HG03039 (cell line): ENCODE measurements around the gene TXLNG.
"Not testable (repeated sequence)": the region's sequence is repeated elsewhere in the genome, so short reads cannot be mapped to it uniquely, and the experiment has no call there.

Experiments
- ATAC-seq: cut with Tn5 transposase; IDR thresholded peaks from one replicate; pipeline ENCODE4 v1.9.1; 2021; ENCODE audit warnings: mild to moderate bottlenecking, moderate library complexity; ENCODE audit not compliant: unreplicated experiment

TXLNG gene

DNA sequence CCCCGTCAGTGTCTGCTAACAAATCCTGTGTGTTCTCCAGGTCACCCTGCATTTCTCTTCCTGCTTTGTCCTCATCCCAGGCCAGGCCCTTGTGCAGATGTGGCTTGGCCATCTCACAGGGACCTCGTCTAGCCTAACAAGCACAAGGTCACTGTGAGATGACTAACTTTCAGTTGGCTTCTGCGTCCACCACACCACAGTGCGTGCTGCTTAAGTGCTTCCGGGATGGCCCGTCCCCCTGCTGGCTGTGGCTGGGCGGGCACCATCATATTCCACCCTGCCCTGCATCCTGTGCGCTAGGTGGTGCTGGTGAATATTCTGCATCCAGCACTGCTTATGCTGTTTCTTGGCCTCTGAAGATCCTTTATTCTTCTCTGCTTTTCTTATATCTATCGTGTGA lies 50.1 kb downstream of the TXLNG start:
- no peak for ATAC-seq

DNA sequence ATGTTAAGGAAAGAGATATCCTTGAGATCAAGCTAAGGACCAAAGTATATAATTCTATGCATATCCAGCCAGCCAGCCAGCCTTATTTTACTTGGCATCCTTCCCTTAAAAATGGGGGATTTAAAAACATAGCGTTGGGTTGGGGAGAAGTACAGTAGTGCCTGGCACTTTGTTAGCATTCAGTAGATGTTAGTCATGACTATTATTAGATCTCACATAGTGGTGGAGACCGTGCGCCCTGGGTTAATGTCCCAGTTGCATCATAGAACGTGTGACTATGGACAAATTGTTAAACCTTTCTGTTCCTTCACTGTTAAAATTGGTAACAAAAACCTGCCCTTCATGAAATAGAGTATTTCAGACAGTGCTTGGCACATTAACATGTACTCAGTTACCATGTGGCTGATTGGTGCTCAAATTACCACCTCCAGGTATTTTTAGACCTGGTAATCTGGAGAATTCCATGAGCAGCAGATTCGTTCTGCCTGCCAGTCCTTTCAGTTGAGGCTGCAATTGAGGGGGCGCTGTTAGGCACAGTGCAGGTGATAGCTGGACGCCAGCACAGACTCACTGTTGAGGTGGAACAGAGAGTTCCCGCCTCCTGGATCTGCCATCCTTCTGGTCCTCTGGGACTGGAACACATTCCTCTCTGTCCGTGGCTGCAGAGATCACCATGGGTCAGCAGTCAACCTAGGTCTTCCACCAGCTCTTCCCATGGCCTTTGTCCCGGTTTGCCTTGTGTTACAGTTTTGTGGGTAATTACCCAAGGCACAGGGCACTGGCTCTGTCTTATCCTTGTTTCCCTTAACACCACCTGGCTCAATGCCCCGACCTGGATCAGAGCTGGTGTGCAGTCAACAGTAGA lies 52.2 kb downstream of the TXLNG start:
- ATAC-seq, result no peak

GRCh38 chrX:16839219-16839851 lies 53.1 kb downstream of the TXLNG start:
- ATAC-seq, result no peak

DNA sequence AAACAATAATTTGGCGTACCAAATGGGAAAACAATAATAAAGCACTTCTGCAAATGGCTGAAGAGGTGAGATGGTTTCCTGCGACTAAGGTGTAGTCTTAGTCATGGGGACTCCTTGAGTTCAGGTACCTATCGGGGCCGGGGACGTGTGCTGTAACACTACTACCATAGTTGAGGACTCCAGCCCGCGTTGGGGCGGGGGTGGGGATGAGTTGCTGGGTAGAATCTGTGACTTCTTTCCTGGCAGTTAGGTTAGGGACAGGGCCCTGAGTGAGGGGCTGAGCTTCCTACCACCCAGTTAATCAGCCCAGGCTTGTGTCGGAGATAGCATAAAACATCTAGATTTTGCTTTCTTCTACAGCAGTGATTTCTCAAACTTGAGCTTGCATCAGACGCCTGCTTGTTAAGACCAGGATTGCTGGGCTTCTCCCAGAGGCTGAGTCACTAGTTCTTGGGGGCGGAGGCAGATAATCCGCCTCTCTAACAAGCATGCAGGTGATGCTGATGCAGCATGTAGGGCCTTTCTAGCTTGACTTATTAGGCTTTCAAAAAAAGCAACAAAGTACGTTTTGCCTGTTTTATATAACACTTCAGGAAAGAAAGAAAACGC lies 53.7 kb downstream of the TXLNG start:
- no peak for ATAC-seq

- no peak for ATAC-seq
Measured at GRCh38 chrX:16842684-16843083, 56.4 kb downstream of the TXLNG start.

DNA sequence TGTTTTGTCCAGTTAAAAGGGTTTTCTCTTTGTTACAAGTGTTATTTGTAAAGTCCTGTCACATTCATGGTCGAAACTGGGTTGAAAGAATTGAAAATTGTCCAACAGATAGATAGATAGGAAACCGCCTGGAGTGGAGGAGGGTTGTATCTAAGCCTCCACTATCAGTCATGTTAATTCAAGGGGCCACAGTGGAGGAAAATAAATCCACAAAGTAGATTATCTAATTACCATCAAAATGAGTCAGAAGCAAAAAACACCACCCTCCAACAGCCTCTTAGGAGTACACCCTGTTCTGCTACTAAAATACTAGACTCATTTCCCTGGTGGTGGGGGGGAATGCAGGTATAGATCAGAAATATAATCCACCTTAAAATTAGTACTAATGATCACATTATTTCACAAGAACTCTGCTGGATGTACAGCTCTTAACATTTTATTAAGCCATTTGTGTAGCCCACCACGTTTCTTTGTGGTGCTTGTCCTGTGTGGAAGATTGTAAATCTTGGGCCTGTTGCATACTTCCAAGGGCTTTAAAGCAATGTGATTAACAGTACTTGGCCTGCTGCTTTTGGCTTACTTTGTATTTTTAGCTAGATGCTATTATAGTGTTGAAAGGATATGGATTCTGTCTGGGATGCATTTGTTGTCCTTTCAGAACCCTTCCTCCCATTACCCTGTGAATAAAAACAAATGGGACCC lies 57.1 kb downstream of the TXLNG start:
- no peak for ATAC-seq

DNA sequence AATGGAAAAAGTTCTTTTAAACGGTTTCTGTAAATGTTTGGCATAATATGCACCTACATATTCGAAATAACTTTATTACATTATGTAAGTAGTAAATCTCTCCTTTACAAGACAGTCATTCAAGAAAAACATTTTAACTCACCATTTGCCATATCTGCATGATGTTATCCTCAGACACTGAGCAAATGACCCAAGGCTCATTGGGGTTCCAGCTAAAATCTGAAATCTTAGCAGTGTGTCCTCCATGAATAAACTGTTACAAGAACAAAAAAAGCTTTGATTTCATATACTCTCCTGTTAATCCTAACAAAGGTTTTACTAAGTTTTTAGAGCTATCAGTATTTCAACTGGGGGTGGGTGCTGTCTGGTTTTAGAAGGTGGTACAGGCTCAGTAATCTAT lies 59.4 kb downstream of the TXLNG start:
- no peak for ATAC-seq

DNA sequence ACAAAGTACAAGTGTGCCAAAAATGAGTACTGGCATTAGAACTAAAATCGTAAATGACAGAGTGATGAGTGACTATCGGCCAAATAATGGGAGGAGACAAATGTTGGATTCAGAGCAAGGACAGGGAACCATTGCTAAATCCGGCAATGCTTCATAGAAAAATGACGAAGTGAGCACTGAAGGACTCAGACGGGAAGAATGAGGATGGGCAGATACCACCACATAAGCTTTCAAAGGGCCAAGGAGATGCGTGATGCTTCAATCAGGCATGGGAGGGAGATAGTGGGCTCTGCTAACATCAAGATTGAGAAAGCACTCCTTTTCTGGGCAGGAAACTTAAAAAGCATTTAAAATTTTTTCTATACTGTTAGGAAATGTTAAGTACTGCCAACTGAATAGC lies 62.3 kb downstream of the TXLNG start:
- no peak for ATAC-seq

DNA sequence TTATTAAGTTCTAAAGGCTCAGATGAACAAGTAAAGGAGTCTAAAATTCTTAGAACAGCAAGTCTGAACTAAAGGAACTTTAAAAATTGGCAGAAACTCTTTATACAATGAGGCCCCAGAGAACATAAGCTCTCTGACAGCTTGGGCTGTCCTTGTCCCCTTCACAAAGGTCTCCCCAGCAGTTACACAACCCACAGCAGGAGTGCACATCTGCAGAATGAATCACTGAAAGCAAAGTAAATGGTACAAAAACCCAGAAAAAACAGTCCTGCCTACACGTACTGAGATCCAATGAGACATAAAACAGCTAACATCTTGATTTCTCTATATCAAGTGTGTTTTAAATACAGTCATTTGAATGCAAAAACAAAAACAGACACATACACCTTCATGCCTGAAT lies 65.2 kb downstream of the TXLNG start:
- no peak for ATAC-seq

DNA sequence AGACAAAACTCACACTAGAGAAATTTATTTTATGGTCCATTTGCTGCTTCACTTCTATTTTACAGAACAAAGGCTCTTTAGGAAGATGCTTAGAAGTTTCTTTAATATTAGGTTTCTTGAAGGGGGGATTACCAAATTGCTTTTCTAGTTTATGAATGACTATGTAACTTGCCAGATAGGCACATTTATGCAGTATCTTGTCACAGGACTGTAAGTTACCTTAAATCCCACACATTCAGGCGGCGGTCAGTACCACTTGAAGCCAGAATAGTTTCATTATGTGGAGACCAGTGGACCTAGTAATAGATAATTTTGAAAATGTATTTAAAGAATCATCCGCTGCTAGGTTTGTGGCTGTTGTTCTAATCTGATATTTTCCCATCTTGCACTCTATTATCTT lies 65.6 kb downstream of the TXLNG start:
- ATAC-seq, result no peak

DNA sequence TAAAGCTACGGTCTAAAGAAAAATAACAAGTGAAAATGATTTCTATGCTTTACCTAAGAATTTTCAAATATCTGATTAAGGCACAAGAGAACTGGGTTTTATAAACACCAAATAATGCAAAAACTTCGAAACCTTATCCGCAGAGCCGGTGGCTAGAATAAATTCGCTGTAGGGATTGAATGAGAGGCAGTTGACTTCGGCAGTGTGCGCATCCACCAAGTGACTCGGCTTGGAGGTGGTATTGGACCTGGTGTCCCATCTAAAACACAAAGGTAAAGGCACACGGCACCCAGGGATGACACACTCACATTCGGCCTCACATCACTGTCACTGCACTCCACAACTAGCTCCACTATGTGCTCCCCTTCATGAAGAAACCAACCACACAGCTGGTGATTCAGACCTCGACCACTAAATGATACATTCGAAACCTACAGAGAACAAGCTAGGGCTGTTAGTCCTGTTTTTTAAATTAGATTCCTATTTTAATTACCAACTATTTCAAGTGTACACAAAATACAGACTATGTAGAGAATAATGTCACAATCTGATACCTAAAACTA lies 66.4 kb downstream of the TXLNG start:
- no peak for ATAC-seq

- ATAC-seq, result no peak
Measured at GRCh38 chrX:16853537-16853936, 67.3 kb downstream of the TXLNG start.

- no peak for ATAC-seq
Measured at GRCh38 chrX:16855363-16856075, 69.3 kb downstream of the TXLNG start.

GRCh38 chrX:16856076-16856404 lies 69.8 kb downstream of the TXLNG start:
- ATAC-seq, result not testable (repeated sequence)

DNA sequence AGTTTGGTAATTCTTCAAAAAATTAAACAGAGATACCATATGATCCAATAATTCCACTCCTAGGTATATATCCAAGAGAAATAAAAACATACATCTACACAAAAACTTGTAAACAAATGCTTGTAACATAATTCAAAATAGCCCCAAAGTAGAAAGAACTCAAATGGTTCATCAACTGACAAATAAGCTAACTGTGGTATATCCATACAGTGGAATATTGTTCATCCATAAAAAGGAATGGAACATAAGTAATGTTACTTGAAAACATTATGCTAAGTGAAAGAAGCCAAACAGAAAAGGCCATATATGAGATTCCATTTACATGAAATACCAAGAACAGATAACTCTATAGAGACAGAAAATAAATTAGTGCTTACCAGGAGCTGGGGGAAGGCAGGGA lies 70.5 kb downstream of the TXLNG start:
- ATAC-seq, result no peak

DNA sequence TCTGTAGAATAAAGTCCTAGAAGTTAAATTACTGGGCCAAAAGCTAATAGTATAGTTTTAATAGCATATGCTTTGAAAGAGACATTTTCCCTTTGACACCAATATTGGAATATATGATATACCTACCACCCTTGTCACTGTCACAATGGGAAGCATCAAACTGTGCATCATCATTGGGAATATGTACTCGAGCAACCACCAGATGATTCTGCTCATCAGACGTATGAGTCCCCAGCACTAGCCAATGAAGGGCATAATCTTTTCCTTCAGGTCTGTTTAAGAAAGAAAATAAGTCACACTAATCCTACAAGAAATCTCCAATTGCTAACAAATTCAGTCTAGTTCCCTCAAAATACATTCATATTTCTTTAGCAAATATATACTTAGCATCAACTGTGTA lies 76.6 kb downstream of the TXLNG start:
- no peak for ATAC-seq

GRCh38 chrX:16867947-16868346 lies 81.7 kb downstream of the TXLNG start:
- no peak for ATAC-seq

- ATAC-seq, result no peak
Measured at GRCh38 chrX:16868920-16869319, 82.7 kb downstream of the TXLNG start.

DNA sequence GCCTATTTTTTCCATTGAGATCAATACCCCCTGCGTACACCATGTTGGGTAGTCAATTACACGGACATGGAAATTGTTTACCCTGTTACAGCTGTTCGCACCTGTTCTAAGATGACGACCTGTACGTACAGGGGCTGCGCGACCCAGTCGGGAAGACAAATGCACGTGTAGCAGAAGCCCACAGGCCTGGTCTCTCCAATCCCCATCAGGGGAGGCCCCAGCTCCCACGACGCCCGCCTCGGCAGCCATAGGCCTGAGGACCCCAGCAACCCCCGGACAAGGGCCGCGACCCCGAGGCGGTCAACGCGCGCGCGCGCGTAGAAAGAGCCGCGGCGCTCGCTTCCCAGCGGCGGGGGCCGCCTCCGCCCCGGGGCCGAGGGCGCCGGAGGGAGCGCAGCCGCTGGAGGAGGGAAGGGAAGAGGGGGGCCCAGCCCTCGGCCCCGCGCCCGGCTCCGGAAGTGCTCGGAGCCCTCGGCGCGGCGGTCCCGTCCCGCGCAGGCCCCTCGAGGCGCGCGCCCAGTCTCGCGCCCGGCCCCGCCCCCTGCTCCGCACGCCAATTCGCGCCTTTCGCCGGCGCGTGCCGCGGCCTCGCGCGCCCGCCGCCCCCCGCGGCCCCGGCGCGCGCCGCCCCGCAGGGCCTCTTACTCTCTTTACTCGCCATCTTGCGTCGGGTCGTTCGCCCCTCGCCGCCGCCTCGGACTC lies 83.3 kb downstream of the TXLNG start:
- peak; percentile 48 for ATAC-seq
